HG03558 (cell line): ENCODE data around the gene GPR173.

ENCODE experiments used
- ATAC-seq: cut with Tn5 transposase; IDR thresholded peaks from one replicate; pipeline ENCODE4 v1.9.1; 2021; ENCODE audit warnings: moderate number of reproducible peaks; ENCODE audit not compliant: unreplicated experiment; ENCODE audit errors: extremely low read depth

GPR173 gene

GRCh38 chrX:53088136-53088974 is 39.8 kb downstream of the GPR173 start:
- no peak for ATAC-seq

GRCh38 chrX:53089224-53089842 is 40.7 kb downstream of the GPR173 start:
- ATAC-seq = no peak

GRCh38 chrX:53089925-53090324 is 41.3 kb downstream of the GPR173 start:
- no peak for ATAC-seq

GRCh38 chrX:53091354-53091753 is 42.8 kb downstream of the GPR173 start:
- no peak for ATAC-seq

- ATAC-seq = no peak
Observed at GRCh38 chrX:53093177-53093655, 44.6 kb downstream of the GPR173 start.

- peak; percentile 74 for ATAC-seq
Observed at GRCh38 chrX:53093748-53094581, 45.4 kb downstream of the GPR173 start, which contains the start of gene KANTR. KANTR (plus strand) TSS chrX:53094142; CDS start chrX:53124273, 30,131 bp downstream.

GRCh38 chrX:53094582-53094905 is 46.0 kb downstream of the GPR173 start:
- ATAC-seq = no peak

- ATAC-seq = no peak
Observed at GRCh38 chrX:53095796-53096195, 47.2 kb downstream of the GPR173 start.

- ATAC-seq = no peak
Observed at GRCh38 chrX:53114864-53115549, 66.4 kb downstream of the GPR173 start.

GRCh38 chrX:53115550-53115874 is 66.9 kb downstream of the GPR173 start:
- ATAC-seq = no peak

- ATAC-seq = no peak
Observed at GRCh38 chrX:53116101-53116500, 67.5 kb downstream of the GPR173 start.

GRCh38 chrX:53122013-53122412 is 73.4 kb downstream of the GPR173 start:
- no peak for ATAC-seq

- ATAC-seq = no peak
Observed at GRCh38 chrX:53125506-53125905, 76.9 kb downstream of the GPR173 start.

GRCh38 chrX:53126377-53126776 is 77.8 kb downstream of the GPR173 start:
- ATAC-seq = no peak

- ATAC-seq = no peak
Observed at GRCh38 chrX:53128097-53128749, 79.6 kb downstream of the GPR173 start.
